ENCODE measurements around the gene RPS8.

DNA sequence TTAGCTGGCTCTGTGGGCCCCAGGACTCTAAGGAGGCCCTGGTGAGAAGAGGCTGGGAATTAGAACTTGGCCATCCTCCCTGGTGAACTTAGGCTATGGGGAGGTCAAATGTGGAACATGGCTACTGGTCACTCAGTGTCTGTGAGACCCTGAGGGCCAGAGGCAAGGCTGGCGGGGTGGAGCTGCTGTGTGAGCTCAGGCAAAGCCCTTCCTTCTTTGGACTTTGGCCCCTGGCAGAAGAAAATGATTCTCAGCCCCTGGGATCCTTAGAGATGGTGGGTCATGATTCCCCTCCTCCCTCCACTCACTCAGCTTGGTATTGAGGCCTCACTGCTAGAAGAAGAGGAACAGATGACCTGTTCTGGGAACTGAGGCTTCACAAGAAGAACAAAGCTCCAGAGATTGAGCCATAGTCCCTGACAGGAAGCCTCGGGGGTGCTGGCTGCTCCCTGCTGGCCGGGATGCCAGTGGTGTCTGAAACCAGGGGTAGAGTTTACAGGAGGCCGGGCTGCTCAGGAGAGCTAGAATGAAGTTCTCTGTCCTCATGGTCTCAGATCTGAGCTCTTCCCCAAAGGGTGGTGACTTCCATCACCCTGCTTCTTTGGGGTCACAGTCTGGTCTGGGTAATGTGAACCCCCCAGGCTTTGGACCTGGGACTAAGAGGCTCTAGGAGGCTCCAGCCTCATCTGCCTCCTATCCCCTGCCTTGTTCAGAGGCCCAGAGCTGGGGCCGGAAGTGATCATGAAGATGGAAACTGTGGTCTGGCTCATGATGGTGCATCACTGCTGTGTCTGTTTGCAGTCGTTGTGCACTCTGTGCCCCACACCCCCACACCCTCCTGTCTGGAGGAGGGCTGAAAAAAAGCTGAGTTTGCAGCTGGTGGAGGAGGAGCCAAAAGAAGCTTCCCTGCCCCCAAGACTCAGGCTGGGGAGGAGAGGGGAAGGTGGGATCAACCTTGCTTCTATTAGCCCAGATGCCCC, 33.9 kb downstream of the RPS8 start:
- TF ChIP-seq, protein P1, sequence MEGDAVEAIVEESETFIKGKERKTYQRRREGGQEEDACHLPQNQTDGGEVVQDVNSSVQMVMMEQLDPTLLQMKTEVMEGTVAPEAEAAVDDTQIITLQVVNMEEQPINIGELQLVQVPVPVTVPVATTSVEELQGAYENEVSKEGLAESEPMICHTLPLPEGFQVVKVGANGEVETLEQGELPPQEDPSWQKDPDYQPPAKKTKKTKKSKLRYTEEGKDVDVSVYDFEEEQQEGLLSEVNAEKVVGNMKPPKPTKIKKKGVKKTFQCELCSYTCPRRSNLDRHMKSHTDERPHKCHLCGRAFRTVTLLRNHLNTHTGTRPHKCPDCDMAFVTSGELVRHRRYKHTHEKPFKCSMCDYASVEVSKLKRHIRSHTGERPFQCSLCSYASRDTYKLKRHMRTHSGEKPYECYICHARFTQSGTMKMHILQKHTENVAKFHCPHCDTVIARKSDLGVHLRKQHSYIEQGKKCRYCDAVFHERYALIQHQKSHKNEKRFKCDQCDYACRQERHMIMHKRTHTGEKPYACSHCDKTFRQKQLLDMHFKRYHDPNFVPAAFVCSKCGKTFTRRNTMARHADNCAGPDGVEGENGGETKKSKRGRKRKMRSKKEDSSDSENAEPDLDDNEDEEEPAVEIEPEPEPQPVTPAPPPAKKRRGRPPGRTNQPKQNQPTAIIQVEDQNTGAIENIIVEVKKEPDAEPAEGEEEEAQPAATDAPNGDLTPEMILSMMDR (IDR thresholded peaks at IDR 0.05) = no peak
- TF ChIP-seq POLR2A (IDR thresholded peaks at IDR 0.05) = no peak
